ENCODE measurements around the gene SELE.

GRCh38 chr1:169753549-169753948 is 19.7 kb upstream of the SELE start:
- 0 out of 2 replicates have a peak, but pooled peaks have one; percentile 6 for TF ChIP-seq GATA2 (IDR thresholded peaks at IDR 0.05; ENCODE audit: low read depth, low read length)
- TF ChIP-seq GATA3 (IDR thresholded peaks at IDR 0.05; ENCODE audit: low read depth, low read length) = no peak

Data from SH-SY5Y (cell line).